PFSK-1 (cell line): ENCODE results near the gene CD3E.

Experiments used
- POLR2AphosphoS5 ChIP-seq: IDR thresholded peaks from 2 replicates; pipeline ENCODE4 v1.6.1; 2012; ENCODE audit warnings: low read depth, mild to moderate bottlenecking, control low read depth, low read length, moderate library complexity
- TAF1 ChIP-seq: IDR thresholded peaks from 2 replicates; pipeline ENCODE4 v1.6.1; 2012; ENCODE audit warnings: low read length, control low read depth, borderline replicate concordance; ENCODE audit not compliant: insufficient read depth

DNA sequence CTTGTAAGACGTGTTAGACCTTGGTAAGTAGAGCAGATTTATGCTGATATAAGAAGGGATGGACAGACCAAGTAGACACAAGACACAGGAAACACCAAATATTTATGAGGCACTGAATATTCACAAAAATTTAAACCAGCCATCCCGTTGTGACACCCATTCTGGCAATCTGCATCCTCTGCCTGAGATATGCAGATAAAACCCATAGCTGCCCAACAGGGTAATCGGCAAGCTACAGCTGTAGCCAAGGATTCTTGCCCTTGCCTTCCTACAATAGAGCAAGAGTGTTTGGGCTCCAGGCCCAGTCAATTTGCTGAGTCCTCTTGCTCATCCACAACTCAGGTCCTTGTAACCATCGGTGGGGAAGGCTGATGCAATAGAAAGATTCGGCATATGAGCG lies 21.9 kb upstream of the CD3E start:
- no peak for TF ChIP-seq TAF1
- no peak for TF ChIP-seq POLR2AphosphoS5
